A549 (cell line): ENCODE results near the gene HIGD1B. TPM values are rescaled to one million over a fixed set of nuclear protein-coding genes. Genes with fewer than 3 reads are reported as not detected.

Experiments
- ATAC-seq, 2 experiments: fragments of 200-7000 bp in 1 of 2; fragments of >200 bp in 1 of 2; cut with Nextera tagmentation in 1 of 2; cut with Tn5 transposase in 1 of 2; 3 replicates each; pipeline versions ENCODE4 v1.8.0 to v1.9.1; 2018 to 2020; ENCODE audit warnings: mild to moderate bottlenecking in 1 of 2, moderate library complexity in 1 of 2
- CTCF ChIA-PET: fragments of 300-600 bp; sonication (Branson Sonifier 250); formaldehyde crosslinking; extraction: SDS; loops from one replicate; lab custom pipeline; 2021; ENCODE audit warnings: antibody characterized with exemption, inconsistent platforms; lab: Yijun Ruan, JAX
- POLR2A ChIA-PET: fragments of 350-600 bp; formaldehyde crosslinking; extraction: SDS; loops from one replicate; lab custom pipeline; 2021; ENCODE audit warnings: antibody characterized with exemption, inconsistent platforms; lab: Yijun Ruan, JAX
- DNase-seq, 2 experiments: peaks; one replicate each; pipeline versions ENCODE4 v3.0.0 to v3.0.0-alpha.2; 2011 to 2016; ENCODE audit warnings: low read depth in 1 of 2, low spot score in 1 of 2
- FAIRE-seq: peaks from 2 replicates; lab custom pipeline; 2011; peaks lifted over from hg19 to GRCh38; lab: Jason Lieb, UNC
- H3K27ac ChIP-seq, 2 experiments: fragments of >200 bp; sonication (Bioruptor Twin); formaldehyde crosslinking; 3 replicates each; pipeline ENCODE4 v1.5.1; 2016 to 2017
- H3K4me1 ChIP-seq: fragments of >200 bp; sonication (Bioruptor Twin); formaldehyde crosslinking; 3 replicates; pipeline ENCODE4 v1.6.1; 2016
- H3K4me2 ChIP-seq: fragments of >200 bp; sonication (Bioruptor Twin); formaldehyde crosslinking; 3 replicates; pipeline ENCODE4 v1.6.1; 2016
- H3K4me3 ChIP-seq: fragments of >200 bp; sonication (Bioruptor Twin); formaldehyde crosslinking; 3 replicates; pipeline ENCODE4 v1.5.1; 2016
- H3K9me3 ChIP-seq: fragments of >200 bp; sonication (Bioruptor Twin); formaldehyde crosslinking; 3 replicates; pipeline ENCODE4 v1.6.1; 2016
- FOSL2 ChIP-seq, 2 experiments: fragments of 450-650 bp in 1 of 2; fragments of >200 bp in 1 of 2; sonication (Bioruptor Twin) in 1 of 2; formaldehyde crosslinking; IDR thresholded peaks; 2 replicates each; pipeline versions ENCODE4 v1.5.0 to v1.6.1; 2016 to 2020; ENCODE audit warnings: mild to moderate bottlenecking in 1 of 2, moderate library complexity in 1 of 2
- GATA3 ChIP-seq: IDR thresholded peaks from 2 replicates; pipeline ENCODE4 v1.6.1; 2012; ENCODE audit warnings: borderline replicate concordance
- HEYL ChIP-seq: fragments of 250-450 bp; sonication (Bioruptor Pico); IDR thresholded peaks from 2 replicates; pipeline ENCODE4 v1.8.0; 2021; ENCODE audit warnings: mild to moderate bottlenecking, moderate library complexity
- HOXA7 ChIP-seq: fragments of 250-450 bp; sonication (Bioruptor Pico); IDR thresholded peaks from 2 replicates; pipeline ENCODE4 v1.5.0; 2020; ENCODE audit warnings: mild to moderate bottlenecking, moderate library complexity
- HOXB13 ChIP-seq: fragments of 250-450 bp; sonication (Bioruptor Pico); IDR thresholded peaks from 2 replicates; pipeline ENCODE4 v1.5.0; 2020; ENCODE audit warnings: low read depth, mild to moderate bottlenecking, moderate library complexity
- HOXB5 ChIP-seq: fragments of 250-450 bp; sonication (Bioruptor Pico); IDR thresholded peaks from 2 replicates; pipeline ENCODE4 v1.5.0; 2020; ENCODE audit warnings: mild to moderate bottlenecking, moderate library complexity
- JUNB ChIP-seq: fragments of >200 bp; sonication (Bioruptor Twin); formaldehyde crosslinking; IDR thresholded peaks from 2 replicates; pipeline ENCODE4 v1.6.1; 2016
- KDM5A ChIP-seq: fragments of 200-600 bp; sonication (generic); IDR thresholded peaks from 2 replicates; pipeline ENCODE4 v1.6.1; 2016; ENCODE audit warnings: antibody characterized with exemption, mild to moderate bottlenecking
- NFE2L2 ChIP-seq: fragments of 150-350 bp; conservative IDR thresholded peaks from 2 replicates; pipeline ENCODE4 v1.6.1; 2014; ENCODE audit warnings: low read length
- POLR2A ChIP-seq: IDR thresholded peaks from 2 replicates; pipeline ENCODE4 v1.6.1; 2012; ENCODE audit warnings: mild to moderate bottlenecking, low read length
- SMC3 ChIP-seq: fragments of >200 bp; sonication (Bioruptor Twin); formaldehyde crosslinking; IDR thresholded peaks from 3 replicates; pipeline ENCODE4 v1.6.1; 2018; ENCODE audit warnings: inconsistent platforms
- TFCP2L1 ChIP-seq: fragments of 250-450 bp; sonication (Bioruptor Pico); IDR thresholded peaks from 2 replicates; pipeline ENCODE4 v1.5.0; 2021; ENCODE audit warnings: mild to moderate bottlenecking
- TP53 ChIP-seq: fragments of 250-450 bp; sonication (Bioruptor Pico); IDR thresholded peaks from 2 replicates; pipeline ENCODE4 v1.5.0; 2021; ENCODE audit warnings: mild to moderate bottlenecking, moderate library complexity
- ZC3H11A ChIP-seq: fragments of 450-650 bp; IDR thresholded peaks from 2 replicates; pipeline ENCODE4 v1.6.1; 2014; ENCODE audit warnings: antibody characterized with exemption, mild to moderate bottlenecking
- ZNF302 ChIP-seq: fragments of 250-450 bp; sonication (Bioruptor Pico); IDR thresholded peaks from 2 replicates; pipeline ENCODE4 v1.9.0; 2021; ENCODE audit warnings: inconsistent platforms, mild to moderate bottlenecking, moderate library complexity
- ZSCAN20 ChIP-seq: fragments of 250-450 bp; sonication (Bioruptor Pico); IDR thresholded peaks from 2 replicates; pipeline ENCODE4 v1.8.0; 2022; ENCODE audit warnings: mild to moderate bottlenecking, moderate library complexity
- WGBS: methylation state at CpG from one replicate; pipeline ENCODE4 v1.1.6; 2017; ENCODE audit errors: missing lambda C conversion rate; 5-methylcytosine and 5-hydroxymethylcytosine counted together
- polyA plus RNA-seq, 4 experiments: library from polyadenylated mRNA; depleted of rRNA in 3 of 4; stranded (reverse); fragments of >200 nt; fragmentation: RNase III in 1 of 4; extraction: RNeasy Plus Mini Kit Qiagen cat#74134 plus additional on column Dnase treatment in 1 of 4; gene quantifications; 2 replicates in 3 of 4; 3 replicates in 1 of 4; pipeline ENCODE4 v1.2.3, GENCODE V29; 2011 to 2017
- TF ChIP-seq, protein P1 (sequence below): fragments of 200-600 bp; sonication (generic); IDR thresholded peaks from 2 replicates; pipeline ENCODE4 v1.6.1; 2016; ENCODE audit warnings: antibody characterized with exemption, mild to moderate bottlenecking, moderate library complexity
- TF ChIP-seq, protein P2 (sequence below): IDR thresholded peaks from 2 replicates; pipeline ENCODE4 v1.6.1; 2012
- TF ChIP-seq, protein P3 (sequence below): IDR thresholded peaks from 2 replicates; pipeline ENCODE4 v1.6.1; 2012; ENCODE audit warnings: low read depth, borderline replicate concordance
- TF ChIP-seq, protein P4 (sequence below): fragments of >200 bp; sonication (Bioruptor Twin); formaldehyde crosslinking; IDR thresholded peaks from 3 replicates; pipeline ENCODE4 v1.5.1; 2016
- TF ChIP-seq, protein P5 (sequence below): fragments of 150-350 bp; IDR thresholded peaks from 2 replicates; pipeline ENCODE4 v1.6.1; 2014; ENCODE audit warnings: low read depth, mild to moderate bottlenecking, low read length
- TF ChIP-seq, protein P6 (sequence below): fragments of >200 bp; sonication (Bioruptor Twin); formaldehyde crosslinking; IDR thresholded peaks from 3 replicates; pipeline ENCODE4 v1.6.1; 2016

The HIGD1B gene
- polyA plus RNA-seq, 2 of the 4 experiments (the other 2 are of a cell fraction), result not detected

DNA sequence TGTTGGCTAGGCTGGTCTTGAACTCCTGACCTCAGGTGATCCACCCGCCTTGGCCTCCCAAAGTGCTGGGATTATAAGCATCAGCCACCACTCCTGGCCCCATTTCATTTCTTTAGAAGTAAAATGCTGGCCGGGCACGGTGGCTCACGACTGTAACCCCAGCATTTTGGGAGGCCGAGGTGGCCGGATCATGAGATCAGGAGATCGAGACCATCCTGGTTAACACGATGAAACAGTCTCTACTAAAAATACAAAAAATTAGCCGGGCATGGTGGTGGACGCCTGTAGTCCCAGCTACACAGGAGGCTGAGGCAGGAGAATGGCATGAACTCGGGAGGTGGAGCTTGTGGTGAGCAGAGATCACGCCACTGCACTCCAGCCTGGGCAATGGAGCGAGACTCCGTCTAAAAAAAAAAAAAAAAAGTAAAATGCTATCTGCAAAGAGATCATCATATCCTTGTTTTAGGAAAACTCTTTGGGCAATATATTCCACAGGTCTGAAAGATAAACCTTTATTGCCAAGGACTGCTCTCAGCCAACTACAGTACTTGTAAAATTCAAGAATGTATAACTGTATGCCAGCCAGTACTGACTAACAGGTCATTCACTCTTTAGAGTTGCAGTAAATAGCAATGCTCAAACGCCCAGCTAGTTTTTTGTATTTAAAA is 21.4 kb upstream of the HIGD1B start:
- Histone ChIP-seq H3K4me1 (peaks cover 29% of the 10 kb centered on the region), H3K4me3 (no peak overlapping the region), H3K4me2 (no peak overlapping the region), H3K9me3 (no peaks in the 10 kb centered on the region), H3K27ac (no peak overlapping the region)
- ATAC-seq, result no peak
- 87% methylated on average over 15 of the region's 15 CpGs for WGBS
- ChIA-PET POLR2A (interaction anchor here (0.6 kb wide), 3 partner anchors 11 to 608 kb away, joined by 3 read pairs; no protein-coding TSS in a partner anchor), CTCF (interaction anchor here (0.7 to 5.9 kb wide), 14 partner anchors 9 to 72 kb away, joined by 3 to 52 read pairs (median 3); no protein-coding TSS in a partner anchor)
- DNase-seq, result no peak
- FAIRE-seq, result no peak
- TF ChIP-seq GATA3, result no peak
- TF ChIP-seq, protein P1, sequence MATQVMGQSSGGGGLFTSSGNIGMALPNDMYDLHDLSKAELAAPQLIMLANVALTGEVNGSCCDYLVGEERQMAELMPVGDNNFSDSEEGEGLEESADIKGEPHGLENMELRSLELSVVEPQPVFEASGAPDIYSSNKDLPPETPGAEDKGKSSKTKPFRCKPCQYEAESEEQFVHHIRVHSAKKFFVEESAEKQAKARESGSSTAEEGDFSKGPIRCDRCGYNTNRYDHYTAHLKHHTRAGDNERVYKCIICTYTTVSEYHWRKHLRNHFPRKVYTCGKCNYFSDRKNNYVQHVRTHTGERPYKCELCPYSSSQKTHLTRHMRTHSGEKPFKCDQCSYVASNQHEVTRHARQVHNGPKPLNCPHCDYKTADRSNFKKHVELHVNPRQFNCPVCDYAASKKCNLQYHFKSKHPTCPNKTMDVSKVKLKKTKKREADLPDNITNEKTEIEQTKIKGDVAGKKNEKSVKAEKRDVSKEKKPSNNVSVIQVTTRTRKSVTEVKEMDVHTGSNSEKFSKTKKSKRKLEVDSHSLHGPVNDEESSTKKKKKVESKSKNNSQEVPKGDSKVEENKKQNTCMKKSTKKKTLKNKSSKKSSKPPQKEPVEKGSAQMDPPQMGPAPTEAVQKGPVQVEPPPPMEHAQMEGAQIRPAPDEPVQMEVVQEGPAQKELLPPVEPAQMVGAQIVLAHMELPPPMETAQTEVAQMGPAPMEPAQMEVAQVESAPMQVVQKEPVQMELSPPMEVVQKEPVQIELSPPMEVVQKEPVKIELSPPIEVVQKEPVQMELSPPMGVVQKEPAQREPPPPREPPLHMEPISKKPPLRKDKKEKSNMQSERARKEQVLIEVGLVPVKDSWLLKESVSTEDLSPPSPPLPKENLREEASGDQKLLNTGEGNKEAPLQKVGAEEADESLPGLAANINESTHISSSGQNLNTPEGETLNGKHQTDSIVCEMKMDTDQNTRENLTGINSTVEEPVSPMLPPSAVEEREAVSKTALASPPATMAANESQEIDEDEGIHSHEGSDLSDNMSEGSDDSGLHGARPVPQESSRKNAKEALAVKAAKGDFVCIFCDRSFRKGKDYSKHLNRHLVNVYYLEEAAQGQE, result no peak
- no peak for TF ChIP-seq HOXB13 (CRISPR knock-in tag)
- no peak for TF ChIP-seq JUNB
- TF ChIP-seq HEYL (CRISPR knock-in tag), result no peak
- TF ChIP-seq, protein P2, sequence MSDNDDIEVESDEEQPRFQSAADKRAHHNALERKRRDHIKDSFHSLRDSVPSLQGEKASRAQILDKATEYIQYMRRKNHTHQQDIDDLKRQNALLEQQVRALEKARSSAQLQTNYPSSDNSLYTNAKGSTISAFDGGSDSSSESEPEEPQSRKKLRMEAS, result no peak
- no peak for TF ChIP-seq HOXB5
- TF ChIP-seq, protein P3, sequence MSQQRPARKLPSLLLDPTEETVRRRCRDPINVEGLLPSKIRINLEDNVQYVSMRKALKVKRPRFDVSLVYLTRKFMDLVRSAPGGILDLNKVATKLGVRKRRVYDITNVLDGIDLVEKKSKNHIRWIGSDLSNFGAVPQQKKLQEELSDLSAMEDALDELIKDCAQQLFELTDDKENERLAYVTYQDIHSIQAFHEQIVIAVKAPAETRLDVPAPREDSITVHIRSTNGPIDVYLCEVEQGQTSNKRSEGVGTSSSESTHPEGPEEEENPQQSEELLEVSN, result no peak
- no peak for TF ChIP-seq ZSCAN20 (CRISPR knock-in tag)
- TF ChIP-seq, all 56 proteins: peak for 0

DNA sequence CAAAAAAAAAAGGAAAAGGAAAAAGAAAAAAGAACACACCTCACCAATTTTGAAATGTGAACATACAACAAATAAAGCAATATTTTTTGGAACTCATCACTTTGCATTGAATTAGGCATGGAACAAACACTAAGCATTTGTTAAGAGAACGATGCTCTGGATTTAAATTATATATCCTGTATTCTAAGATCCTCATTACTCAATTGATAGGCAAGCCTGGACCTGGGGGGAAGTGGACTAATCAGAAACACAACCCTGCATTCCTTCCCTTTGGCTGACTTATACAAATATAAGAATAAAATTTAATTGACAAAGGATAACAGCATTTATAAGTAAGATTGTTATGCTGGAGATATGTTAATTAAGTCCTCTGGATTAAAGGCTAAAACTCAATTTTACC is 19.8 kb upstream of the HIGD1B start:
- WGBS, result 73% methylated on average over 1 of the region's 1 CpG
- Histone ChIP-seq H3K27ac (no peak overlapping the region), H3K9me3 (no peaks in the 10 kb centered on the region), H3K4me3 (no peak overlapping the region), H3K4me1 (peaks cover 23% of the 10 kb centered on the region), H3K4me2 (peak overlapping the region; percentile 94)
- TF ChIP-seq POLR2A, result no peak
- TF ChIP-seq HOXA7 (CRISPR knock-in tag), result no peak
- TF ChIP-seq, protein P4, sequence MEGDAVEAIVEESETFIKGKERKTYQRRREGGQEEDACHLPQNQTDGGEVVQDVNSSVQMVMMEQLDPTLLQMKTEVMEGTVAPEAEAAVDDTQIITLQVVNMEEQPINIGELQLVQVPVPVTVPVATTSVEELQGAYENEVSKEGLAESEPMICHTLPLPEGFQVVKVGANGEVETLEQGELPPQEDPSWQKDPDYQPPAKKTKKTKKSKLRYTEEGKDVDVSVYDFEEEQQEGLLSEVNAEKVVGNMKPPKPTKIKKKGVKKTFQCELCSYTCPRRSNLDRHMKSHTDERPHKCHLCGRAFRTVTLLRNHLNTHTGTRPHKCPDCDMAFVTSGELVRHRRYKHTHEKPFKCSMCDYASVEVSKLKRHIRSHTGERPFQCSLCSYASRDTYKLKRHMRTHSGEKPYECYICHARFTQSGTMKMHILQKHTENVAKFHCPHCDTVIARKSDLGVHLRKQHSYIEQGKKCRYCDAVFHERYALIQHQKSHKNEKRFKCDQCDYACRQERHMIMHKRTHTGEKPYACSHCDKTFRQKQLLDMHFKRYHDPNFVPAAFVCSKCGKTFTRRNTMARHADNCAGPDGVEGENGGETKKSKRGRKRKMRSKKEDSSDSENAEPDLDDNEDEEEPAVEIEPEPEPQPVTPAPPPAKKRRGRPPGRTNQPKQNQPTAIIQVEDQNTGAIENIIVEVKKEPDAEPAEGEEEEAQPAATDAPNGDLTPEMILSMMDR, result no peak
- no peak for TF ChIP-seq ZC3H11A
- no peak for TF ChIP-seq TP53 (CRISPR knock-in tag)
- TF ChIP-seq, protein P5, sequence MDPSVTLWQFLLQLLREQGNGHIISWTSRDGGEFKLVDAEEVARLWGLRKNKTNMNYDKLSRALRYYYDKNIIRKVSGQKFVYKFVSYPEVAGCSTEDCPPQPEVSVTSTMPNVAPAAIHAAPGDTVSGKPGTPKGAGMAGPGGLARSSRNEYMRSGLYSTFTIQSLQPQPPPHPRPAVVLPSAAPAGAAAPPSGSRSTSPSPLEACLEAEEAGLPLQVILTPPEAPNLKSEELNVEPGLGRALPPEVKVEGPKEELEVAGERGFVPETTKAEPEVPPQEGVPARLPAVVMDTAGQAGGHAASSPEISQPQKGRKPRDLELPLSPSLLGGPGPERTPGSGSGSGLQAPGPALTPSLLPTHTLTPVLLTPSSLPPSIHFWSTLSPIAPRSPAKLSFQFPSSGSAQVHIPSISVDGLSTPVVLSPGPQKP, result no peak
- TF ChIP-seq, protein P6, sequence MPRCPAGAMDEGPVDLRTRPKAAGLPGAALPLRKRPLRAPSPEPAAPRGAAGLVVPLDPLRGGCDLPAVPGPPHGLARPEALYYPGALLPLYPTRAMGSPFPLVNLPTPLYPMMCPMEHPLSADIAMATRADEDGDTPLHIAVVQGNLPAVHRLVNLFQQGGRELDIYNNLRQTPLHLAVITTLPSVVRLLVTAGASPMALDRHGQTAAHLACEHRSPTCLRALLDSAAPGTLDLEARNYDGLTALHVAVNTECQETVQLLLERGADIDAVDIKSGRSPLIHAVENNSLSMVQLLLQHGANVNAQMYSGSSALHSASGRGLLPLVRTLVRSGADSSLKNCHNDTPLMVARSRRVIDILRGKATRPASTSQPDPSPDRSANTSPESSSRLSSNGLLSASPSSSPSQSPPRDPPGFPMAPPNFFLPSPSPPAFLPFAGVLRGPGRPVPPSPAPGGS, result no peak
- TF ChIP-seq NFE2L2, result no peak
- TF ChIP-seq SMC3, result no peak
- no peak for TF ChIP-seq GATA3
- no peak for TF ChIP-seq FOSL2 (IDR thresholded peaks at IDR 0.05)
- TF ChIP-seq FOSL2 (CRISPR knock-in tag; IDR thresholded peaks at IDR 0.05), result no peak
- TF ChIP-seq ZNF302 (CRISPR knock-in tag), result no peak
- TF ChIP-seq TFCP2L1 (CRISPR knock-in tag), result no peak
- TF ChIP-seq KDM5A, result no peak
- DNase-seq (no peak), ATAC-seq (no peak), FAIRE-seq (peak; percentile 36)
- ChIA-PET CTCF (interaction anchor here (1.3 to 5.9 kb wide), 6 partner anchors 37 to 53 kb away, joined by 3 to 52 read pairs (median 9); no protein-coding TSS in a partner anchor), POLR2A (interaction anchor here (1.4 kb wide), 1 partner anchor 51 kb away, joined by 4 read pairs; no protein-coding TSS in a partner anchor)
